GM12865 (cell line): ENCODE data around the gene GNAO1.

ENCODE experiments used
- DNase-seq: peaks from one replicate; pipeline ENCODE4 v3.0.0; 2010; ENCODE audit warnings: low read depth
- H3K4me3 ChIP-seq: 2 replicates; pipeline ENCODE4 v1.5.1; 2011; ENCODE audit warnings: mild to moderate bottlenecking, low read depth, low read length, control low read depth
- TF ChIP-seq, protein P1 (sequence below): IDR thresholded peaks from 2 replicates; pipeline ENCODE4 v1.5.1; 2011; ENCODE audit warnings: low read length, control low read depth, low read depth, inconsistent platforms; ENCODE audit not compliant: insufficient read depth; ENCODE audit errors: missing control alignments

Gene GNAO1

DNA sequence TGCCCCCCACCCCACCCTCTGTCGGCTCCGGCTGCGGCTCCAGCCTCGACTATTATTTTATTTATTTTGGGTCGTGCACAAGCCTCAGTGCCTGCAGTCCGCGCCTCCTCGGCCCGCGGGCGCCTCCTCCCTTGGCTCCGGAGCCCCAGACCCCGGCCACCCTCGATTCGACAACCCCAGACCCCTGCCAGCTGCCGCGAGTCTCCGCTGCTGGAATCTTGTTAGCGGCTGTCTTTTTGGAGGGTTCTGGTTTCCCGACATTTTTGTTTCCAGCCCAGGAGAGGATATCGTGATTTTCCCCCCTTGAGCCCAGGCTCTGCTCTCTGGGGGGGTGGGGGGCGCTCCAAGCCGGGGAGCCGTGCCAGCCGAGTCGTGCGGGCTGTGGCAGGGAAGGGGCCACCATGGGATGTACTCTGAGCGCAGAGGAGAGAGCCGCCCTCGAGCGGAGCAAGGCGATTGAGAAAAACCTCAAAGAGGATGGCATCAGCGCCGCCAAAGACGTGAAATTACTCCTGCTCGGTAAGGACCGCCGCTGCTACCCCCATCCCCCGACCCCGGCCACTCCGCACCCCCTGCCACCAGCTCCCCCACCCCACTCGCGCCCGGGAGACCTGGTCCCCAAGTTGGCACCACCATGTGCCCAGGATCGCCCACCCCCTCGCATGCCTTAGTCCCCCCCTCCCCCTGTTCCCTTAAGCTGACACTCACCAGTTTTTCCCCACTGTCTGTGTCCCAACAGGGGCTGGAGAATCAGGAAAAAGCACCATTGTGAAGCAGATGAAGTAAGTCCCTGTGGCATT is 746 bp downstream of the GNAO1 start:
- TF ChIP-seq, protein P1, sequence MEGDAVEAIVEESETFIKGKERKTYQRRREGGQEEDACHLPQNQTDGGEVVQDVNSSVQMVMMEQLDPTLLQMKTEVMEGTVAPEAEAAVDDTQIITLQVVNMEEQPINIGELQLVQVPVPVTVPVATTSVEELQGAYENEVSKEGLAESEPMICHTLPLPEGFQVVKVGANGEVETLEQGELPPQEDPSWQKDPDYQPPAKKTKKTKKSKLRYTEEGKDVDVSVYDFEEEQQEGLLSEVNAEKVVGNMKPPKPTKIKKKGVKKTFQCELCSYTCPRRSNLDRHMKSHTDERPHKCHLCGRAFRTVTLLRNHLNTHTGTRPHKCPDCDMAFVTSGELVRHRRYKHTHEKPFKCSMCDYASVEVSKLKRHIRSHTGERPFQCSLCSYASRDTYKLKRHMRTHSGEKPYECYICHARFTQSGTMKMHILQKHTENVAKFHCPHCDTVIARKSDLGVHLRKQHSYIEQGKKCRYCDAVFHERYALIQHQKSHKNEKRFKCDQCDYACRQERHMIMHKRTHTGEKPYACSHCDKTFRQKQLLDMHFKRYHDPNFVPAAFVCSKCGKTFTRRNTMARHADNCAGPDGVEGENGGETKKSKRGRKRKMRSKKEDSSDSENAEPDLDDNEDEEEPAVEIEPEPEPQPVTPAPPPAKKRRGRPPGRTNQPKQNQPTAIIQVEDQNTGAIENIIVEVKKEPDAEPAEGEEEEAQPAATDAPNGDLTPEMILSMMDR, result no peak
- H3K4me3 ChIP-seq, result no peak overlapping the region; the same call in 1 of the 2 replicates
- DNase-seq, result no peak

DNA sequence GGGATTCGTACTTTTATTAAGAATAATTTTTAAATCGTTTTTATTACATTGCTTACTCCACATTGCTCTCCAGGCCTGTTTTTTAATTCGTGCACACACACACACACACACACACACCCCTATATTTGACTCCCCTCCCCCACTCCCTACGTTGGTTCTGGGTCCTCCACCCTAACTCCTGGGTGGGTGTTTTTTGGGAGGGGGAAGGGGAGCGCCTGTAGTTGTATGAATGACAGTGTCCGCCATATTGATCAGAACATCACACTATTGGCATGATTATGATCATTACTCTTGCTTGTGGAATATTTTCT is 1.3 kb downstream of the GNAO1 start:
- TF ChIP-seq, protein P1, result no peak
- DNase-seq, result no peak
- no peak overlapping the region for H3K4me3 ChIP-seq

DNA sequence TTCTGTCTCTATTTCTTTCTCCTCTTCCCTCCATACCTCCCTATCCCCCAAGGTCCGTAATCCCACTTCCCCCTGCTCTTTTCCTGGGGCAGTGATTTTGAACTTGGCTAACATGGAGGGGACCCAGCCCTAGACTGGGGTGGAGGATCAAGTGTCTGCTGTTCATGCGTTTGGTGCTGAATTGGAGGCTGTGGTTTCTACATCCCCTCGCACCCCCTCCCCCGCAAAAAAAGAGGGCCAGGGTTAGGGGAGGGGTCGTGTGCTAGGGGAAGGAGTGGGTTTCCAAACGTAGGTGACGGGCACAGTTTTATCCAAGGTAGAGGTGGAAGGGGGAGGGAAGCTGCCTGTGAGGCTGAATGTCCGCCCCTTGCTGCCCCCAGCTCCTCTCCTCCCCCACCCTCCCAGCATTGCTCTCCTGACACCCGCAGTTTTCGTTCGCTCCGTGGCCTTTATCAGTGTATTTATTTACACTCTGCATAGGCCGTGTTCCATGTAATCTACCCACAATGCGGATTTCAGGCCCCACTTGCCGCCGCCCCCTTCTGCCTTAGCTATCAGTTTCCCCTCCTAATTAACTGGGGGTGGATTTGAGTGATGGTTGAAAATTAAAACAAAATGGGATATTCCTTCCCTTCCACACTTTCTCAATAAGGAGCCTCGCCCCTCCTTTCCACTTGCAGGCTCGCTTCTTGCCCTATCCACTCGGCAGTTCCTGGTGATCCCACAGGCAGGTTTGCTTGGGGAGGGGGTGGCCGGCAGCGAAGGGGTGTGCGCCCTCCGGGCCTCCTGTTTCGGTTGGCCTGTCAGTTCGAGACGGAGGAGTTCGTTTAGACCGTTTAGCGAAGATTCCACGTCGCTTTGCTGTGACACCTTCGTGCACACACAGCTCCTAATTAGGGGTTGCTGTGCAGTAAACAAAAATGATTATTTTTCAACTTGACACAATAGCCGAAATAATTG is 2.0 kb downstream of the GNAO1 start:
- H3K4me3 ChIP-seq, result no peak overlapping the region
- TF ChIP-seq, protein P1, result no peak
- no peak for DNase-seq

DNA sequence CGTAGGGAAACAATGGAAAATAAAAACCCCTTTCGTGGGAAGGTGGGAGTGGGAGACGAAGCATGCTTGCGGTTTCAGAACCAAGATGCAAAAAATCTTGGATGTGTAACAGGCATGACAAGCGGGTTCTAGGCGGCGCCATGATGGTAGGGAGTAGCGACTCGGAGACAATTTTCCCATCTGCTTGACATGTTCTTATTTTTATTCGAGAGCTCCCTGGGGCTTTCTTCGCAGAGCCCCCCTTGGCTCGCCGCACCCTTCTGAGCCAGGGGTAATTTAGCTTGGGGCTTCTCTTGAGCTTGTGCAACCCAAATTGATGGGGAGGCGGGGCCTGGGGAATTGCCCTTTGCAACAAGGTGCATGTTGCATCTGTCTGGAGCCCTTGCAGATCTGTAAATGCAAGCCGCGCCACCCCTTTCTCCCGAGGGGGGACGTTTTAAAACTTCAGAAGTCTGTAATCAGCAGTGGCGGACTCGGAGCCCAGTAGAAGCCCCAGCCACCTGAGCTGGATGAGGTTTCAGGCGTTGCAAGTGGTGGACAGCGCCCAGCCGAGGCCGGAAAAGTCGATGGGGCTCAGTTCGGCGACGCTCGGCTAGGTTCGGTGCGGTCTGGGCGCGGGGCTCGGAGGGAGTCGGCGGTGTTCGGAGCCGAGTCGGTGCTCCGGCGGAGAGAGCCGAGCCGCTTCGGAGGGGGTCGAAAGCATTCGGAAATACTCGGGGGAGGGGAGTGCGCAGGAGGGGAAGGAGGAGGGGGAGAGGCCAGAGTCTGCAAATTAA is 2.9 kb downstream of the GNAO1 start:
- TF ChIP-seq, protein P1, result no peak
- no peak overlapping the region for H3K4me3 ChIP-seq

DNA sequence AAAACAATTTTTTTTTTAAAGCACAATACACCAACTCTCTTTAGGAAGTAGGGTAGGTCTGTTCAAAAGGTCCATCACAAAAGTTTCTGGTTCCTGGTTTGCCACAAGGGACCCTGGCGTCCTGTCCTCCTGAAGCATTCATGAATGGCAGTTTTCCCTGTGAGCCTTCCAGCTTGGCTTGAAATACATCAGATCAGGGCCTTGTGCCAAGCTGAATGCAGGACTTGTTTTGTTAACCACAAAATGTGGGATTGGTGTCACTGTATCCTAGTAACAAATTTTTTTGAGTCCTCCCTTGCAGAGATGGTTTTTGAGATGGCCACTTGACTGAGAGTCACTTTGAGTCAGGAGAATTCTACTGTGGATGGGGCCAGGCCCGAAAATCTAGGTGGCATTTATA is 3.9 kb downstream of the GNAO1 start:
- no peak overlapping the region for H3K4me3 ChIP-seq
- DNase-seq, result no peak
- TF ChIP-seq, protein P1, result no peak

More for the DNA sequence above, 2.9 kb downstream of the GNAO1 start:
- peak; percentile 39 for DNase-seq

DNA sequence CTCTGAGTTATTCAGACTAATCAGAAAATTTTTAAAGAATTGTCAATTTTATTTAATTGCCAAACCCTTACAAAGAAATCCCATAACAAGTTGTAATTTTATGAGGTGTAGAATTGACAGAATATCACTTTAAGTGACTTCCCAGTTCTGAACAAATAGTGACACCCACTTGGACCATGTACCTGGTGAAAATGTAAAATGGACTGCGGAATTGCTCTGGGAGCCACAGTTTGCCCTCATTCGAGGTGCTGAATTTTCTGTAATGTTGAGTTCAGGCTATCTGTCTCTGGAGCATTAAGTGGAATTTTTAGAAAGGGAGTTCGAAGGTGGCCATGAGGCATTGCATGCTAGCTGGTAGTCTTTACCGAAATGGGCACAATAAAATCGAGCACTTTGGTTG is 5.1 kb downstream of the GNAO1 start:
- DNase-seq, result no peak
- TF ChIP-seq, protein P1, result no peak
- no peak overlapping the region for H3K4me3 ChIP-seq
